ENCODE data around the gene ZNF516.
"Not testable (repeated sequence)": the region's sequence is repeated elsewhere in the genome, so short reads cannot be mapped to it uniquely, and the experiment has no call there.

The ZNF516 gene, protein sequence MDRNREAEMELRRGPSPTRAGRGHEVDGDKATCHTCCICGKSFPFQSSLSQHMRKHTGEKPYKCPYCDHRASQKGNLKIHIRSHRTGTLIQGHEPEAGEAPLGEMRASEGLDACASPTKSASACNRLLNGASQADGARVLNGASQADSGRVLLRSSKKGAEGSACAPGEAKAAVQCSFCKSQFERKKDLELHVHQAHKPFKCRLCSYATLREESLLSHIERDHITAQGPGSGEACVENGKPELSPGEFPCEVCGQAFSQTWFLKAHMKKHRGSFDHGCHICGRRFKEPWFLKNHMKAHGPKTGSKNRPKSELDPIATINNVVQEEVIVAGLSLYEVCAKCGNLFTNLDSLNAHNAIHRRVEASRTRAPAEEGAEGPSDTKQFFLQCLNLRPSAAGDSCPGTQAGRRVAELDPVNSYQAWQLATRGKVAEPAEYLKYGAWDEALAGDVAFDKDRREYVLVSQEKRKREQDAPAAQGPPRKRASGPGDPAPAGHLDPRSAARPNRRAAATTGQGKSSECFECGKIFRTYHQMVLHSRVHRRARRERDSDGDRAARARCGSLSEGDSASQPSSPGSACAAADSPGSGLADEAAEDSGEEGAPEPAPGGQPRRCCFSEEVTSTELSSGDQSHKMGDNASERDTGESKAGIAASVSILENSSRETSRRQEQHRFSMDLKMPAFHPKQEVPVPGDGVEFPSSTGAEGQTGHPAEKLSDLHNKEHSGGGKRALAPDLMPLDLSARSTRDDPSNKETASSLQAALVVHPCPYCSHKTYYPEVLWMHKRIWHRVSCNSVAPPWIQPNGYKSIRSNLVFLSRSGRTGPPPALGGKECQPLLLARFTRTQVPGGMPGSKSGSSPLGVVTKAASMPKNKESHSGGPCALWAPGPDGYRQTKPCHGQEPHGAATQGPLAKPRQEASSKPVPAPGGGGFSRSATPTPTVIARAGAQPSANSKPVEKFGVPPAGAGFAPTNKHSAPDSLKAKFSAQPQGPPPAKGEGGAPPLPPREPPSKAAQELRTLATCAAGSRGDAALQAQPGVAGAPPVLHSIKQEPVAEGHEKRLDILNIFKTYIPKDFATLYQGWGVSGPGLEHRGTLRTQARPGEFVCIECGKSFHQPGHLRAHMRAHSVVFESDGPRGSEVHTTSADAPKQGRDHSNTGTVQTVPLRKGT

DNA sequence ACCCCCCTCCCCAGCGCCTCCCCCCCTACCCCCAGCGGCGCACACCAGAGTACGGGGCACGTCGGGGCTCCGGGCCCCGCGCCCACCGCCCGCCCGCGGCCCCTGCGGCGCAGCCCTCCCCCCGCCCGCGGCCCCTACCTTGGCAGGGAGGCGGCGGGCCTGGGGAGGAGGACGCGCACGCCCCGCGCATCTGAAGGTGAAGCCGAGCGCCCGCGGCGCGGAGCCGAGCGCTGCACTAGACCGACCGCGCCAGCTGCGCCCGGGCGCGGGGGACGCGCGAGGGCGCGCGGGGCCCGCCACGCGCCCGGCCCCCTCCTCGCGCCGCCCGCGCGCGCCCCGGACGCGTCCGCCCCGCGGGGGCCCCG is at the start of gene ZNF516:
Gene ZNF516 (minus strand): TSS at position 237 of the 365 bp plus-strand sequence. CDS start 52,188 bp downstream, outside the sequence.
- DNase-seq = peak; percentile 10

DNA sequence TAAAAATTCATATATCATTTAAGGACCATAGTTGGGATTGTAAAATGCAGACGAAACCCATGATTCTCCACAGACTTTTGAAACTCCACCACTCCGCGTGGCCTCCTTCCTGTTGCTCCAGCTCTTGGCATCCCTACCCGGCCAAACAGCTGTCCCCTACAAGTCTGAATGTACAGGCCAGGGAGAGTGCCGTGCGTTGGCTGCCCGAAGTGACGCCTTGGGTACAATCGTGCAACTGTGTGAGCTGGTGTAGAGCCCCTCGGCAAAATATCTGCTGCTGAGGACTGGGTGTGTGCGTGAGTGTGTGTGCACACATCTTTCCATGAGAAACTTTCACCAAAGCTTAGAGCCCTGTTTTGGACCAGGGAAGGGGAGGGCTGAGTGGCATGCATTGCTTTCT is 43.8 kb upstream of the ZNF516 start:
- DNase-seq = no peak

DNA sequence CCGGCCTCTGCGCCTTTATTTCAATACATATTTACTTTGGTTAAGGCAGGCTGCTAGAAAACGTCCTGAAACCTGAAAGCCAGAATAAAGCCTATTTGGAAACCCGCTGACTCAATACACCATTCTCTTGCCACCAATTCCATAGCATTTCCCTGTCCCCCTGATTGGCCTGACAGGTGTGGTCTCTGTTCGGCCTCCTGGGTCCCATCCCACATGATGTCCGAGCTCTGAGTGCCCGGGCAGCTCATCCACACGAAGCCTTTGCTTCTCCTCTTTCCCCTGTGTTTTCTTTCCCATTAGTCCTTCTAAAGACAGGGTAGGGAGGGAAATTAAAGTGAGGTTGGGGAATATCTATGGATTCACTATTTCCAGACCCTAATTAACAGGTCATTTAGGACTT is 42.6 kb upstream of the ZNF516 start:
- DNase-seq = no peak

DNA sequence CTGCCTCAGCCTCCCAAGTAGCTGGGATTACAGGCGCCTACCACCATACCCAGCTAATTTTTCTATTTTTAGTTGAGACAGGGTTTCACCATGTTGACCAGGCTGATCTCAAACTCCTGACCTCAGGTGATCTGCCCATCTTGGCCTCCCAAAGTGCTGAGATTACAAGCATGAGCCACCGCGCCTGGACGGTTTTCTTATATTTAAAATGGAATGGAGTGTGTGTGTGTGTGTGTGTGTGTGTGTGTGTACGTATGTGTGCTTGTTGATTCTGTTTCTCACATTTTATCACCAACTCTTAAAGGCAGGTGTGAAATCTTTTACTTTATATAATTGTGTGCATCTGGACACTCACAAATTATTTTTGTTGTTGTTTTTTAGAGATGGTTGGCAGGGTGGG is 41.6 kb upstream of the ZNF516 start:
- not testable (repeated sequence) for DNase-seq

DNA sequence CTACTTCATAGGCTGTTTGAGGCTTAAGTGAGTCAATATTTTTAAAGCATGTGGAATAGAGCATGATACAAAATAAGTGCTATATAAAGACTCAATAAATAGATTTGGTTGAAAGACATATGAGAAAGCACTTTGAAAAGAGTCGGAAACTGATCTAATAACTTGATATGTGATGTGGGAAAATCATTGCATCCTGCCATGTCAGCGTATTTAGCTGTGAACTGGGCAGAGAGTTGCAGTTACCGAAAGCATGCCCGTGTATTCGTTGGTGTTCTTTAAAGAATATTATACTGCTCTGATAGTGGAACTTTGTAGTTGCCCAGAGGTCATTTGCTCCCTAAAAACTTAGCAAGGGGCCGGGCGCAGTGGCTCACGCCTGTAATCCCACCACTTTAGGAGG is 37.8 kb upstream of the ZNF516 start:
- DNase-seq = no peak

DNA sequence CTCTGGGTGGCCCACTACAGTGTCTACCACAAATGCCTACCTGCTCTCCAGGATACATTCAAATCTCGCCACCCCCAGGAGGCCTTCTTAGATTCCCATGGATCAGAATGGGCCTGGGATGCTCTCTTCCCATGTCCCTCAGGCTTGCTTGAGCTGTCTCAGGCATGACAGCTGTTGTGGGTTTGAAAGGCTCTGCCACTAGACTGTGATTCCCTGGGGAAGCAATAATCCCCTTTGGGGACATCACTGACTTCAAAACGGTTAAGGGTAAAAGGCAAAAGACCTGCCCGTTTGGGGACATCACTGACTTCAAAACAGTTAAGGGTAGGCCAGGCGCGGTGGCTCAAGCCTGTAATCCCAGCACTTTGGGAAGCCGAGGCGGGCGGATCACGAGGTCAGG is 35.8 kb upstream of the ZNF516 start:
- DNase-seq = peak; percentile 9

DNA sequence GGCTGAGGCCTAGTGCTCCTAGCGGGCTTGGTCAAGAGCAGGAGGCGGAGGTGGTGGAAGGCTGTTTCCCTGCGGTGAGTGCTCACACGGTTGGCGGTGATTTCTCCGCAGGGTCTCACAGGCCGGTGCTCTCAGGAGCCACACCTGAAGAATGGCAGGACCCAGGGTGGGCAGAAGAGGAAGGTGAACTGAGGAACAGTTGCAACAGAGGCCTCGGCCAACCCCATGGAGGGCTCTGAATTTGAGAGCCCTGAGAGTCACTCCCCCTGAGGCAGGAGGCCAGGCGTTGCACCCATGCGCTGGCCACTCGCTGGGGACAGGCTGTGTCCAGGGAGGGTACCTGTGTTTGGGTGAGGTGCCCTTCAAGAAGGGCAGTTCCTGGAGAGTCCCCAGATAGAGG is 35.3 kb upstream of the ZNF516 start:
- no peak for DNase-seq

DNA sequence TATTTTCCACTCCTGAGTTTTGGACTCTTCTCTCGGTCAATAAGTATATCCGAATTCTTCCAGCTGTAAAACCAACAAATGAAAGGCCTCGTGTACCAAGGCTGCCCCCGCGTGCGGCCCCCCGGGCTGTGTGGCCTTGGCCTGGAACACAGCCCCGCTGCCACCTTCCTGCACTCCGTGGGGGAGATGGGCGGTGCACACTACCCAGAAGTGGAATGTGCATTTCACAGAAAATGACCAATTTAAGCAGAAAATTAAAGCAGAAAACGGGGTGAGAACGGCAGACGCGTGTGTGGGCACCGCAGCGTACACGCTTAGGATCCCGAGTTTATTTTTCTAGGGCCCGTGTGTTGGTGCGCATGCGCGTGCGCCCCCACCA is 34.4 kb upstream of the ZNF516 start:
- DNase-seq = no peak

DNA sequence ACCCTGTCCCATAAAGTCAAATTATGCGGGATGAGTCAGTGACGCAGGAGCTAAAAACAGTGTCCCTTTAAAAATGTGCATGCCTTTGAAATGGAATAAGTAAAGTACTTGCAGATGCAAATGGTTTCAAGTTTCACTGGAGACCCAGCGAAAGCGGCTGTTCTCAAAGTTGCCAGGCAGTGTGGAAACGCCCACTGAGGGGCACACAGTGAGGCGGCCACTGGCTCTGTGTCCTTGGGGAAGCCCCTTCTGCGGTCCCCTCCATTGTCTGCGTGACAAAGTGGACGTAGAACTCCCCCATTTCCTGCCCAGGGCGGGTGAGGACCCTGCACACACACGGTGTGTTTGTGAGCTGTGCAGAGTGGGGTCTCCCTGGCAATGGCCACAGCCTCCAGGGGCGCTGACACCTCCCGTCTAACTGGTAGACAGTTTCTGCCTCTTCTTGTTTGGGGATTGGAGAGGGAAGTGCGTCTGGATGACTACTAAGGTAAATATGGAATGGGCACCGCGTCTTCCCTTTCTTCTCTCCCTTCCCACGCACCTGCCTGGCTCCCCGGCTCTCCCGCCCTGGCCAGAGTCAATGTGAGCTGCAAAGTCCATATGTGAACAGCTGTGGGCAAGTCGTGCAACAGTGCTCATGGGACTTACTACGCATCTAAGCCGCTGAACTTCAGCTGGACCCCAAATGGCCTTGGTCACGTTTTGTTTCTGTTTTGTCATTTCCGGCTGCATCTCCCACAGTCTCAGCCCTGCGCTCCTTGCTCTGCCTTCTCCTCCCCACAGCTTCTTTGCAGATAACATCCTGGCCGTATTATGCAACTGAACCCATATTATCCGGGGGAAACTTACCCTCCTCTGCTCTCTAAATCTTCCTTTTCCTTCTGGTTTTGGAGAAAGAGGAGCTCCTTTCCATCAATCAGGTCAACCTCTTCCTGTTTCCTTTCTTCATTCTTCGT is 33.7 kb upstream of the ZNF516 start:
- peak; percentile 1 for DNase-seq

DNA sequence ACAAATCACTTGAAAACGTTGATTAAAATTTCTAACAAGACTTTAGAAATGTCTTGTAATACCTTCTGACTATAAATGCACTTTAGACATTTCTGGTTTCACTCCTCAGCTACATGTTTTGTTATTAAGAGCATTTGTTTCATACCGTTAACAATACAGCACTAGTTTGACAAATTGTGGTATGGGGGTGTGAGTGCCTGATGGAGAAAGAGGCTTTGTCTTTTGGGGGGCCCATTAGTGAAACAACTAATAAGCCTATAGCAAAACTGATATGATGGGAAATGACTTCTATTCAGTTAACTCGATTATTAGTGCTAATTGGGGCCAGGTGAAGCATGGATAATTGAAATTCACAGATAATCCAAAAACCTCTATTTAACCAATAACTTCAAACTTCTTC is 30.9 kb upstream of the ZNF516 start:
- no peak for DNase-seq

DNA sequence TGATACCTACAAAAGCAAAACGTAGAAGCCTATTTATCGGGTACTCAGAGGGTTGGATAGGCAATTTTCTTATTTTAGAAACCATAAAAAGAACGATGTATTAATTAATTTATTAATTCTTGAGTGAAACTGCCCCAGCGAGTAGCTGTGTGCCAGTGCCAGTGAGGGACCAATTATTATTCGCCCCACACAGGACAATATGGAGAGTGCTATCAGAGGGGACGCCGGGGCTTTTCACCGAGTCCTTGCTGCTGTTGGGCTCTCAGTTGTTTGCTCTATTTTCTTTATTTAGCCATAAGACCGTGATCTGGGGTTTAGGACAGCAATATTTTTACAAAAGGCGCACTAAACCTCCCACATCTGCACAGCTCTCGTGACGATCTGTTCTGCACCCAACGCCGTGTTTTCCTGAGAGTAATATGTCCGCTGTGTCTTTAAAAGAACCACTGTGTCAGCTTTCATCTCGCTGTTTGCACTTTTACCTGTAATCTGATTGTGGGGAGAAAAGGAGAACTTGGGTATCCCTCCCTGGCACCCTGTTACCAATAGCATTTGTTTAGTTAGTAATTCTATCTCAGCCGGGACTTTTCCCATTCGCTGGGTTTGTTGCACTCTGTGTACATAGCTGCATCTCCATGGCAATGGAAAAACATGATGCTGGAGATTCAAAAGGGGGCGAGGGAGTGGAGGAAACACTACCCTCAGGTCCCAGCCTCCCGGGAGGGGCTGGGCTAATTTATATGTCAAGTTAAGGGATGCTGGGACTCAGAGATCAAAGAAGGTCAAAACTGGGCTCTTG is 30.1 kb upstream of the ZNF516 start:
- DNase-seq = peak; percentile 86

DNA sequence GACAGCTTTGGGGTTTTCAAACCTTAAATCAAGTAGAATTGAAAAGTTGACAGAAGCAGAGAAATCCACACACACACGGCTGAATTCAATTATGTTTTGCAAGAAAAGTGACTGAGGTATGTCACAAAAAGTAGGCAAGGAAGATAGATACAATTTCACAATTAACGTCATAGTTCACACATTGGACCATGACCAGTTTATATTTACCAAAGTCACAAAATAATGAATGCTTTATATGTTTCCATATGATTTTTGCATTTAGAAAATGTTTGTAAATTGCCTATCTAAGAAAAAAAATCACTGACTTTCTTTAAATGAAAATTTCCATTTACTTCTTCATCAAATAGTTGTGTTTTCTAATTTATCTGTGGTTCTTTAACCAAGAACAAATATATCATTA is 29.4 kb upstream of the ZNF516 start:
- DNase-seq = no peak

DNA sequence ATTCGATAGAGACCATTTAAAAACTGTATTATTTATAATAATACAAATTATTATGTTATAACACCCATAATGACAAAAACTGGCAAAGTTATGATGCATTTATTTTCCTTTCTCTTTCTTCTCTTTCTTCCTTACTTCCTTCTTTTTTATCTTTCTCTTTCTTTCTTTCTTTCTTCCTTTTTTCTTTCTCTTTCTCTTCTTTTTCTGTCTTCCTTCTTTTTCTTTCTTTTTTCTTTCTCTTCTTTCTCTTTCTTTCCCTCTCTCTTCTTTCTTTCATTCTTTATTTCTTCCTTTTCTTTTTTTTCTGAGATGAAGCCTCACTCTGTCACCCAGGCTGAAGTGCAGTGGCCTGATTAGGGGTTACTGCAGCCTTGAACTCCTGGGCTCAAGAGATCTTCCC is 27.5 kb upstream of the ZNF516 start:
- no peak for DNase-seq

DNA sequence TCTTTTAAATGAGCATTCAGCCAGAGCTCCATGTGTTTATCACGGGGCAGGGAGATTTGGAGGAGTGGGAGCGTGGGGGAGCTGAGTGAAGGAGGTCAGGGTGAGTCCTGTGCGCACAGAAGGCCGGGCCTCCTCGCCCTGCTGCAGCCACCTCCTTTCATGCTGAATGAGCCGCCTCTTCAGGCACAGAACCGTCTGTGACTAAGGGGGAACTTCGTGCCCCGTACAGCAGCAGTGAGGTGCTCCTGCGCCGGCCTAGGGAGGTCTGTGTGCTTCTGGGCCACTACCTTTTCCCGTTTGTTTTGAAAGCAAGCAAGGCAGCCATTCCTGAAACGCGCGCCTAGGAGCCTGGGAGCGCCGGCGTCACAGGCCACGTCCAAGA is 27.1 kb upstream of the ZNF516 start:
- no peak for DNase-seq

DNA sequence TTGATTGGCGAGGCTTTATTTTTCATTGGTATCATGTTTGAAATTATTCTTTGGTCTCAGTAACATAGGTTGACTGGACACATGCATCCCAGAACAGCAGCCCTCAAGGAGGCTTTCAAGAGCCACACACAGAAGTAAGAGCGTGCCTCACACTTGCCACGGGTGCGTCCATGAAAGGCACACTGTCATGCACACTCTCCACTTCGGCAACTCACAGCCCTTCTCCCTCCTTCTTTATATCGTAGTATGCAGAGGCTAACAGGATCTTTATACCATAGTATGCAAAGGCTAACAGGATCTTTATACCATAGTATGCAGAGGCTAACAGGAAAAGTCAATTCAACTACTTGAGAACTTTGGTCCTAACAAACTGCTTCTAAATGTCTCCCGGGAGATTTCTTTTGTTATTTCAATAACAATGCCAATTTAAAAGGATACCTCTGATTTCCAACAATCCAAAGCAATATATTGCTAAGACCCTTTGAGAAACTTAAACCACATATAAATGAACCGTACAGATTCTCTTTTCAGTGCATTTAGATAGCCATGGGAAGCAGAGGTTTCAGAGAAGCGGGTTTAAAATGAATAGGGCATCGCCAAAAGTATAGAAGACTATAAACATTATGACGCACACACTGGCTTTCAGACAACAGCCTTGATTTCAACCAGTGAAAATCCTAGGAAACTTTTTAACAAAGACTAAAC is 26.5 kb upstream of the ZNF516 start:
- DNase-seq = no peak

DNA sequence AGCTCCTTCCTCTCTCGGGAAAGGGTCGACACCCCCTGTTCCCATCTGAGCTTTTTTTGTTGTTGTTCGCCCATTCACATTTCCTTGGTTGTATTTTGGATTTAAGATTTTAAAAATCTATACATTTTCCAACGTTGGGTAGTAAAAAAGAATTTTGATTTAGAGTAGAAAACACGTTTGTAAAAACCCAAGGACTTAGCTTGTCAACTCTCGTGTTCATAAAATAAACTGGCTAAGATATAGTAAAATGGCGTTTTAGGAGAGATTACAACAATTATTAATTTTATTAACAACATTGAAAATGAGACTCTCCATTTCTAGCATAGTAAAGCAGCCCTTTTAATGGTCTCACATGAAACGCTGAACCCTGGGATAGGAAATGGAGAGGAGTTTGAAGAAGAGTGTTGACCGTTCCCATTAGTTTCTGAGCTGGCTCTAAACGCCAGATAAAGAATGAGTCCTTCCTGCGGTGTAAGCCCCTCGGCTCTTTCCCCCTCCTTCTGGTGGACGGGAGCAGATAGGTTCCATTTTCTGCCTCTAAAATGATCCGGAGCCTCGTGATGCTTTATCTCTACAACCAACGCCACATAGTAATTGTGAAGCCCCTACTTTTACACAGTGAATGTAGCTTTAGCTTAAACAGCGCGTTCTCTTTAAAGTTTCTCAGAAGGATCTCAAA is 24.0 kb upstream of the ZNF516 start:
- DNase-seq = no peak

DNA sequence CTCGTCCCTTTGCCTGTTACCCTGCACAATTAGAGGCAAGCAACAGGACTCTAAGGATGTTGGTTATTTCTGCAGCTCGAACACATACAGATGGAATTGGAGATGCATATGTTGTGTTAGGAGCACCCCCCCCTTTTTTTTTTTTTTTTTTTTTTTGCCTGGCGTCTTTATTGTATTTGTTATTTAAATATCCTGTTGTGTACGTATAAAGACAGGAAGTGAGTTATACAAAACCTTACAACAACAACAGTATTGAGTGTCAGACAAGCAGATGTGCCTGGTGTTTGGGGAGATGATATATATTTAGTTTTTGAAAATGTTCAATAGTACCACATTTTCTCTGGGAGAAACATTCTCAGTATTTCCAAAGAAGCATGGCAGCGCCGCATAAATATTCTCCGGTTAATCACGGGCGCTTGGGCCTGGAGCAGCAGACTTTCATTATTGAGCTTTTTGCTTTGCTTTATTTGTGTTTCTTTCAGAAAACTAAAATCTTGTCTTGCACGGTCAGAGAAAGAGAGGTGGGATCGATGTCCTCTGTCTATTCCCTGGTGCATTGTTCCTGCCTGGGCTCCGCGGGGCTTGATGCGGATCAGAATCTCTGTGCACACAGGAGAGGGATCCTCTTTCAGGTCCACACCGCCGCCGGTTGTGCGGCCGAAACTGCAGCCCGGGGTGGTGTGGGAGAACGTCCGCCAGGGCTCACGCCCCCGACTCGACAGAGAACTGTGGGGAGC is 23.2 kb upstream of the ZNF516 start:
- DNase-seq = peak; percentile 20

DNA sequence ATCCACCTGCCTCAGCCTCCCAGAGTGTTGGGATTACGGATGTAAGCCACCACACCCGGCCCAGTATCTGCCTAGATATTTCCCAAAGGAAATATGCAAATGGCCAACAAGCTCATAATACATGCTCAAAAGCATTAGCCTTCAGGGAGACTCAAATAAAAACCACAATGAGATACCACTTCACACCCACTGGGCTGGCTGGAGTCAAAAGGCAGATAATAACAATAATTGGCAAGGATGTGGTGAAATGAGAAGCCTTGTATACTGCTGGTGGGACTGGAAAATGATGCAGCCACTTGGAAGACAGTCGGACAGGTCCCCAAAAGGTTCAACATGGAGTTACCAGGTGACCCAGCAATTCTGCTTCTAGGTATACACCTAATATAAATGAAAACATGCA is 20.5 kb upstream of the ZNF516 start:
- DNase-seq = no peak

DNA sequence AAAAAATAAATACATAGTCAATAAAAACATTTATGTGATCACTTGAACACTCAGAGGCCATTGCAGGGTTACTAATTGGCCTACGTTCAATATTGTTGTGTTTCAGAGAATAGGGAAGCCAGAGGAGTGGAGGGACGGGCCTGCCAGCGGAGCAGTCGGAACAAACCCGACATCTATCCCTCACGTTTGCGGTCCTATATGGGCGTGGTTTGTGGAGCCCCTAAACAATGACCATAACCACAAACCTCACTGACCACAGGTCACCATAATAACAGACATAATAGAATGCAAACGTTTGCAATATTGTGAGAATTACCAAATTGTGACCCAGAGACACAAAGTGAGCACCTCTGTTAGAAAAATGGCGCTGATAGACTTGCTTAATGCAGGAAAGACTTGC is 19.5 kb upstream of the ZNF516 start:
- DNase-seq = no peak
